GM21723 (cell line): ENCODE data around the gene GSTO1.

Experiments used
- ATAC-seq: cut with Tn5 transposase; IDR thresholded peaks from one replicate; pipeline ENCODE4 v1.9.1; 2021; ENCODE audit warnings: mild to moderate bottlenecking, moderate library complexity; ENCODE audit not compliant: unreplicated experiment

Gene GSTO1

DNA sequence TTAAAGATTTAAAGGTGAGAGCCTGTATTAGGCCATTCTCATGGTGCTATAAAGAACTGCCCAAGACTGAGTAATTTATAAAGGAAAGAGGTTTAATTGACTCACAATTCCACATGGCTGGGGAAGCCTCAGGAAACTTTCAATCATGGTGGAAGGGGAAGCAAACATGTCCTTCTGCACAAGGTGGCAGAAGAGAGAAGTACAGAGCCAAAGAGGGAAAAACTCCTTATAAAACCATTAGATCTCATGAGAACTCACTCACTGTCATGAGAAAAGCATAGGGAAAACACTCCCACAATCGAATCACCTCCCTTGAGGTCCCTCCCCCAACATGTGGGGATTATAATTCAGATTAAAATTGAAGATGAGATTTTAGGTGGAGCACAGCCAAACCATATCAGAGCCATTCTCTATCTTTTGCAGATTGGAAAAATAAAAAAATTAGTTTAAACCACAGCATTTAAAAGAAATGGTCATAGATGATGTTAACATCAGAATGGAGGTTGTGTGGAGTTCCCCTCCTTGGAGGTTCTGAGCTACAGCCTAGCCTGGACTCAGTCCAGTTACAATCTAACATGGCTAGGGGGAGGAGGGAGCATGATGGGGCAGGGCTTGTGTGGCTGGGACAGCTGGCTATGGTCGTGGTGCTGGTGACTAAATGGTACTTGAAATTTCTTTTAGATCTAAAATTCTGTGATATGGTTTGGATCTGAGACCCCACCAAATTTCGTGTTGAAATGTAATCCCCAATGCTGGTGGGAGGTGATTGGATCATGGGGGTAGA is 47.4 kb downstream of the GSTO1 start:
- no peak for ATAC-seq

DNA sequence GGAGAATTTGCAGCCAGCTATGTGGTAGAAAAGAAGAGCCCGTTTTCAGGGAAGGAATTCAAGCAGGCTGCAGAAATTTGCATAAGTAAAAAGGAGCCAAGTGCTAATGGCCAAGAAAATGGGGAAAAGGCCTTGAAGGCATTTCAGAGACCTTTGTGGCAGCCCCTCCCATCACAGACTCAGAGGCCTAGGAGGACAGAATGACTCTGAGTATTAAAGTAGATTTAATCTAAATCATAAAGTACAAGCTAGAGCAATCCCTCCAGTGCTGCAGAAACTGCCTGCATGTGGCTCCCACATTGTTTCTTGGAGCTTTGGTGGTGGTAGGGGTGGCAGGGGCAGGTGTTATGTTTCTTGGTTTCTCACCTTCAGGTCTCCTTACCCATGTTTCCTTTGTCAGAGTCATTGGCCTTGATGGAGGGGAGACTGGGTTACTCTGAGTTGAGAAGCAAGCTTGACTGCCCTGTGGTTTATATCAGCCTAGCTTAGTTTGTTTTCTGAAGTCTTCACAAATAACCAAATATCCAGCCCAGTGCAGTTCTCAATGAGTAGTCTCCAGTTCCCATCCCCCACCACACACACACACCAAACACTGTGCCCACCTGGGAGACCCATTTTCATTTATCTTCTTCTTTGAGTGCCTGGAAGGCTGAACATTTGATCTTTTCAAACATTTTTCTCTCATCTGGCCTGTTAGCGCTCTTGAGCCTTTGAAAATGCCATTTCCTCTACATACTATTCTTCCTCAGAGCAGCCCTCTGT is 49.1 kb downstream of the GSTO1 start:
- no peak for ATAC-seq

DNA sequence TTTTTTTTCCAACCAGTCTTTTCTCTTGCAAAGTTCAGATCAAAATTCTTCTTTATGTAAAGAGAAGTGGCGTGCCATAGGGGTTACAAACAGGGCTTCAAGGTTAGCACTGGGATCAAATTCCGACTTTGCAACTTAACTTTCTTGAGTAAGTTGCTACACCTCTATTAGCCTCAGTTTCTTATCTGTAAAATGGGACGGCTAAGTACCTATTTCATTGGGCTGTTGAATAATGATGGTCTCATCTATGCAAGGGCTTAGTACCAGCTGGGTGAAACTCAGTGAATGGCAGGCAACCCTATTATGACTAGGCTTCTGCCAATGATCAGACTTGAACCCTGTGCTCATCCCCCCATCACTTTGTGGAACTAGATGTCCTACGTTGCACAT is 49.7 kb downstream of the GSTO1 start:
- ATAC-seq, result no peak

DNA sequence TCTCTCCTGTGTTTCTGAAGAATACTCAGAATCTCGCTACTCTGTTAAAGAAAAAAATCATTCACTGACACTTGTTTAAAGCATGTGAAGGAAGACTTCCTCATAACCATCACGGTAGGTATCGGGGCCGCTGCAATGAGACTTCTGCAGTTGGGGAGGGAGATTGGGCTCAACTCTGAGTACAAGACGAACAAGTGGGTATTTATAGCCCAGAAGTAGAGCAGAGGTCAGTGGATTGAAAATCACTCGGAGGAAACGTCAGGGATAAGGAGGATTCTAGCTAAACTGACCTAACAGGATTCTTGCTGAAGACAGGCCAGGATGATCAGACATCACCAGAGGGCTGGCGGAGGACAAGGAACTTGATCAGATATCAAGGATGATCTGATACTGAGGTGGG is 50.2 kb downstream of the GSTO1 start:
- no peak for ATAC-seq

DNA sequence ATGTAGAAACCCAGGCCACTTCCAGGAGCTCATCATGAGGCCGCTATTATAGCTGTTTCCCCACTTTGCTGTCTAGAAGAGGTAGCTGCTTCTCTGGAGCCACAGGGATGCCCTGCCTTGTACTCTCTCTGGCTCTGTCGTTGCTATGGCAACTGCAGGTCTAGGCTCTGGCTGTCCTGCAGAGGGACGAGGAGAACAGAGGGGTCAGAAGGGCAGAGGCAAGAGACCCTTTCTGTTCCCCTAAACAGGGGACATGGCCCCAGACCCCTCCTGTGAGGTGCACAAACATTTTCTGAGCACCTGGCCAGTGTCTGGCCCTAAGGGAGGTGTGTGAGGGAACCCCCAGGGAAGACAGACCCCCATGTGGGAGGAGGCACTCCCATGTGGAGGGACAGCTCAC is 52.2 kb downstream of the GSTO1 start:
- no peak for ATAC-seq

DNA sequence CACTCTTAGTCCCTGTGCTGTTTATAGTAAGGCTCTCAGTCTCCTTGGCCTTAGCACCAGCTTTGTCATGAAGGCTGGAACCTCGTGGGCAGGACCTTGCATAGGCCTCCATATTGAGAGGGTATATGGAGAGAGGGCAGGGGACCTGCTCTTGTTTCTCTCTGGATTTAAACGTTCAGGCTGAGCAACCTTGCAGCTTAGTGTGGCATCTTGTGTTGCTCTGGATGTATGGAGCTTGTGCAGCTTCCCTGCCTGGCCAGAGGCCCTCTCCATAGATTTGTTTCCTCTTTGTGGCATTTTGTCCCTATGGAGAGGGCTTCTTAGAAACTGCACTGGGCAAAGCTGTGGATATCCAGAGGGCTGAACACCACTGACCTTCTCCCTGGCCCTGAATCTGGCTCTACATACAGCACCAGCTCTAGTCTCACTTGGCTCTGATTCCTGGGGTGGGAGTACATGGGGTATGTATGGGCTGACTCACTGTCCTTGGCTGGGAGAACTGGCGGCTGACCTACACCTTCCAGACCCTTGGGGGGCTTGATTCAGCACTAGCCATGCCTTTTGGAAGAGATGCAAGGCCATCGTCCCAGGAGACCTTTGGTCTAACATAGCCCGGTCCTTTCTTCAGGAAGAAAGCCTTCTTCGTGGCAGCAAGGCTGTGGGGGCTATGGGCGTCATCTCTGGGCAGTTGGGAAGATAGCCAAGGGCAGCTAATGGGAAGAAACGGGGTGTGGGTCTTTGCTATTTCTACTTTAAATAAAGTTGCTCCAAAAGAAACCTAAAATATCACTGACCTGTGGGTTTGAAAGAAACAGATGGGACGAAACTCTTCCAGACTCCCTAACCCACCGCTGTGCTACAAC is 53.1 kb downstream of the GSTO1 start:
- ATAC-seq, result no peak

DNA sequence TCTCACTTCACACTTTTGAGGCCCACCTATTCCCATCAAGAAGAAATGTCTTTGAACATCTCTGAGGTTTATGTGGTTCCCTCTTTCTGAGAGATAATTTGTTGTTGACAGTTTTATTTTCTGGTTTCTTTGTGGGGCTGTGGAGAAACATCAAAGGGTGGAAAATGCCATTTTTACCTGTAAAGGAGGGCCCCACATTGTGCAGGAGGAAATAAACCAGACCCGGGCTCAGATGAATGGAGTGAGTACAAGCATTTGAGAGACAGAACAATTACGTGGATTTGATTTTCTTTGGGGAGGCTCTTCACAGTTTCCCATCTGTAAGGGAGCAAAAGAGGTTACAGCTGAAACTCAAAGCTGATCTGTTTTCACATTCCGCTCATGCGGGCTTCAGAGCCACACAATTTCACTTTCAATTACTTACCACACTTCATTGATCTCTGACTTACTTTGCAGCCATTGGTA is 53.8 kb downstream of the GSTO1 start:
- ATAC-seq, result peak; percentile 82

DNA sequence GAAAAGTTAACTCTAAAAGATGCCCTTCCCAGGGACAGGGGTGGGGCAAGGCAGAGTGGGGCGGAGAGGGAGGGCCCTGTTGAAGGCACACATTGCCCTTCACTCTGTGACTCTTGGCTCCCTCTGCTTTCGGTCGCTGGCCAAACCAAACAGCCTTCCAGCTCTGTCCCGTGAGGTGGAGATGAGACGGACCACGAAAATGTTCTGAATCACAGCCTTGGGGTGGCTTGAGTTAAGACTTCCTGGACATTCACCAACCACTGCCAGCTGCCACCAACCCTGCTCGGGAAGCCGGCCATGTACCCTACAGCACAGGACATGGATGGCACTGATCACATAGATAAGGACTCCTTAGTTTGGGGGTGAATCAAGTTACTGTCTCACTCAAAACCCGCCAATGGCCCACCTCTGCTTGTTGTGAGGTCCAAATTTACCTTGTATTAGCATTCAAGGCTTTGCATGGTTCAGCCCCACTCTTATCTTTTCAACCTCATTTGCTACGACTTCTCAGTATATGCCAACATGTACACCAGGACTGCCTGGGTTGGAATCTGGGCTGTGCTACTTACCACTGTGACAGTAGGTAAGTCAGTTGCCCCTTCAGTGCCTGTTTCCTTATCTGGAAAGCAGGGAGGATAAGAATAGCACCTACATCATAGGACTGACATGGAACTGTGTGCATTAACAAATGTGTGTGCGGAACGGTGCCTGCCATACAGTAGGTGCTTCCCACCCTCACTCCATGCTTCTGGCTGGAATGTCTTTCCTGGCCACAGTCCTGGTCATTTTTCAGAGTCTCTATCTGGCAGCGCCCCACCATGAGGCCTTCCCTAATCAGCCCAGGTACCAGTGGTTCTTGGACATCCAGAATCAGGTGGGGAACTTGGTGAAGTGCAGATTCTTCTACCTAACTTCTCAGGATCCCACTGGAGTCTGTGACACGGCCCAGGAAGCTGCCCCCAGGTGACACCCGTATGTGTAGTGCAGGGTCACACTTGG is 55.6 kb downstream of the GSTO1 start:
- ATAC-seq, result no peak

DNA sequence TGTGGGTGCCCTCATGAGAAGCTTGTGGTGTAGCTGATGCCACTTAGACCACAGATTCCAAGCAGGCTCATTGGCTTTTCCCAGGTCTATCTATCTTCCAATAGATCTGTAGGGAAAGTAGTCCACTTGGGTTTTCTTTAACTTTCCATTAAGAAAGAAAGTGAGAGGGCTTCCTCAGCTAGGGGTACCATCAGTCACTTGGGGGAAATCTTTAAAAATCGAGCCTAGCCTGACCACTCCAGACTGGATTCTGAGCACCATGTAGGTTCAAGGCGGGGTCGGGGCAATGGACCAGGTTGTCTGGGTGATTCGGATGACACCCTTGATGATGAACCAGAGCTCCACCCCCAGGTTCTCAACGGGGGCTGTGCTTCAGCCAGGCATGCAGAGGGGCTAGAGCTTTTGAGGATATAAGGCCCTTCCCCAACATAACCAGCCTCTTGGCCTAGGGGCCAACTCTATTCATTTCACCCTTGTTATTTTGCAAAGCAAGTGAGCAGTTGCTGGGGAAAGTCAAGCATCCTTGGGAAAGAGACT is 56.6 kb downstream of the GSTO1 start:
- no peak for ATAC-seq

DNA sequence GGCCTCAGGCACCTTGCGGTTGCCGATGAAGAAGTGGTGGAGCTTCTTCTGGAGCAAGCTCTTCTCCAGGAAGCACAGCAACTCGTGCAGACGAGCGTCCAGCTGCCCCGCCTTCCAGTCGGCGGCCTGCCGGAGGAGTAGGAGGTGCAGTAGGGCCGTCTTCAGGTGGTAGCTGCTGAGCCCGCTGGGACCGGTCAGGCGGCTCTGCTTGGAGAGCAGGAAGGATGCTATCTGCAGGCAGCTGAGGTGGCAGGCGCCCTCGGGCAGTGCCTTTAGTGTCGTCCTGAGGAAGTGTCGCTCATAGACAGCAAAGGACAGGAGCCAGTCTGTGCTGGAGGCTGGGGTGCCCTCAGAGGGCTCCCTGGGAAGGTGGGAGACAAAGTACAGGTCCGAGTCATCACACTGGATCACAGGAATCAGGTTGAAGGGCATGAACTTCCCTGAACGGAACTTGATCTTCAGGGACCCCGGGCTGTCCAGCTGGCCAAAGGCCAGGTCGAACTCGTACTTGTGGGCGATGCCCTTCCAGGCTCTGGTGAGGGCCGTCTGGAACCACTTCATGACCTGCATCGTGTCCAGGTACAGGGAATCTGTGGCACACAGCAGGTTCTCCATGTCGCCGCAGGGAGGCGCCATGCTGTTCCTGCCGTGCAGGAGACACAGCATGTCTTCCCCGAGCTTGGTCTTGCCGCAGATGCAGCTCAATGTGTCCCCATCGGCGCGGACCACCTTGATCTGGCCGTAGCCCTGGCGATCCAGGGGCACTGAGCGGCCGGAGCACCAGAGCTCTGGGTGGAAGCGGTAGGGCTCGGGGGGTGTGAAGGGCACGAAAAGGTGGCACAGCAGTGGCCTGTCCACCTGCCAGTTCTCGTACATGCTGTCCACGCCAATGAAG is 60.1 kb downstream of the GSTO1 start:
- ATAC-seq, result no peak

DNA sequence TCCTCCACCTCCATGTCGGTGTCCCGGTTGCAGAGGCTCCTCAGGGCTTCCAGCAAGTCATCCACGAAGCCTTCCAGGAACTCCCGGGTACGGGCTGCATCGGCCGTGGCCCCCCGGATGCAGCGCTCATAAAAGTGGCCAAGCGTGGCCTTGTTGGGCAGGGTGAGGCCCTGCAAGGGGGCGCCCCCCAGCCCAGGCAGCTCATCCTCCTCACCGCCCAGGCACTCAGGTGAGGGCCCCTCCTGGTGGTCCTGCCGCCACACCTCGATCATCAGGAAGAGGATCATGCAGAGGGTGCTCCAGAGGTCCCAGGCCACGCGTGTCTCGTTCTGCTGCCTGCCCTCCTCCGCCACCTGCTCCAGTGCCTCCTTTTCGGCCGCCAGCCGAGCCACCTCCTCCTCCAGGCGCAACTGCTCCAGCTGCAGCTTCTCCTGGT is 60.8 kb downstream of the GSTO1 start:
- no peak for ATAC-seq

DNA sequence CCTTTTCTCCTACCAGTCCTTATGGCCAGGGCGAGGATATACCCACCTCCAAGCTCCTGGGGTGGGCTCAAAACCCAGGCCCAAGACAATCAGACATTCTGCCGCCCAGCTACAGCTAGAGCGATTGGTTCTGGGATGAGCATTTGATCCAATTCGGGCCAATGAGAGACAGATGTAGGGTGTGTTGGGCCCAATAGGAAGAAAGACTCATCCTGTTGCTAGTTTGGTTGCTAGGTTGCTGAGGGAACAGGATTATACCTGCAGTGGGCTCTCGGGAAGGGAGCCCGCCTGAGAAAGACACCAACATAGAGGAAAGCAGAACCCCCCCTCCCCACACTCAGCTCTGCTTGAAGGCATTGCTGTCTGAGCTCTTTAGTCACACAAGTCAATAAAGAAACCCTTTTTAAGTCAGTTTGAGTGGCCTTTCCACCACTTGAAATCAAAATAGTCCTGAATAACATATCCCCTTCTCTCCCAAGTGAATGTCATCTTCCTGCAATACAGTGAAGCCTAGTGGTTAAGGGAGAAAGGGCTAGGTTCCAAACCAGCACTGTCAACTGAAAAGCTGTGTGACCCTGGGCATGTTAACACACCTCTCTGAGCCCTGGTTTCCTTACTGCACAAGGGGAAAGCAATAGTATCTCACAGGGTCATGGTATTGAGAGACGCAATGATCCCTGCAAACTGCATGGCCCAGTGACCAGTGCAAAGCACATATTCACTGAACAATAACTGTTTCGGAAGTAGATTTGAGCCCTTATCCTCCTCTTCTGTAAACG is 61.8 kb downstream of the GSTO1 start:
- ATAC-seq, result no peak
